Liver (tissue), 9 donors: ENCODE results near the gene EPHB6. TPM values are rescaled to one million over a fixed set of nuclear protein-coding genes. Genes with fewer than 3 reads are reported as not detected.

Experiments used
- DNase-seq: peaks from one replicate; pipeline ENCODE4 v3.0.0-alpha.2; 2017; ENCODE audit warnings: low spot score
- H3K27ac ChIP-seq, 2 donors: one replicate each; pipeline ENCODE4 v1.7.0; 2013; ENCODE audit warnings: inconsistent platforms in 2 of 2, low read length in 2 of 2, control low read depth in 1 of 2, low read depth in 1 of 2, mild to moderate bottlenecking in 1 of 2
- H3K27me3 ChIP-seq, 4 donors: one replicate each; pipeline versions ENCODE4 v1.6.1 to v1.7.0; 2013; ENCODE audit warnings: low read length in 3 of 4, inconsistent platforms in 1 of 4, mild to moderate bottlenecking in 1 of 4, moderate library complexity in 1 of 4; ENCODE audit not compliant: control insufficient read depth in 4 of 4, insufficient read depth in 4 of 4
- H3K36me3 ChIP-seq, 4 donors: one replicate each; pipeline versions ENCODE4 v1.6.1 to v1.7.0; 2013; ENCODE audit warnings: low read length in 3 of 4, mild to moderate bottlenecking in 3 of 4, low read depth in 1 of 4, moderate library complexity in 1 of 4; ENCODE audit not compliant: control insufficient read depth in 4 of 4, insufficient read depth in 3 of 4
- H3K4me1 ChIP-seq, 4 donors: one replicate each; pipeline versions ENCODE4 v1.6.1 to v1.7.0; 2013; ENCODE audit warnings: low read length in 3 of 4, mild to moderate bottlenecking in 3 of 4, moderate library complexity in 1 of 4; ENCODE audit not compliant: control insufficient read depth in 4 of 4, insufficient read depth in 4 of 4
- H3K4me3 ChIP-seq, 3 donors: one replicate each; pipeline versions ENCODE4 v1.6.1 to v1.7.0; 2013; ENCODE audit warnings: low read length in 3 of 3, control low read depth in 1 of 3, low read depth in 1 of 3, mild to moderate bottlenecking in 1 of 3
- H3K9ac ChIP-seq, 2 donors: one replicate each; pipeline ENCODE4 v1.7.0; 2013; ENCODE audit warnings: low read length in 2 of 2, mild to moderate bottlenecking in 2 of 2, moderate library complexity in 2 of 2, control low read depth in 1 of 2, low read depth in 1 of 2
- H3K9me3 ChIP-seq, 4 donors: one replicate each; pipeline versions ENCODE4 v1.6.1 to v1.7.0; 2013; ENCODE audit warnings: low read length in 3 of 4; ENCODE audit not compliant: control insufficient read depth in 4 of 4
- FOXA2 ChIP-seq: IDR thresholded peaks from 2 replicates; pipeline ENCODE4 v1.6.1; 2016; ENCODE audit warnings: antibody characterized with exemption
- HNF4A ChIP-seq, 2 donors: conservative IDR thresholded peaks; 2 replicates each; pipeline ENCODE4 v1.6.1; 2016; ENCODE audit warnings: antibody characterized with exemption in 2 of 2, mild to moderate bottlenecking in 2 of 2
- RAD21 ChIP-seq, 2 donors: IDR thresholded peaks; 2 replicates each; pipeline ENCODE4 v1.6.1; 2016; ENCODE audit warnings: antibody characterized with exemption in 2 of 2, mild to moderate bottlenecking in 2 of 2
- REST ChIP-seq: IDR thresholded peaks from 2 replicates; pipeline ENCODE4 v1.6.1; 2016; ENCODE audit warnings: antibody characterized with exemption, mild to moderate bottlenecking
- RXRA ChIP-seq, 2 donors: IDR thresholded peaks; 2 replicates each; pipeline ENCODE4 v1.6.1; 2017 to 2018; ENCODE audit warnings: antibody characterized with exemption in 2 of 2, mild to moderate bottlenecking in 1 of 2
- SP1 ChIP-seq: IDR thresholded peaks from 2 replicates; pipeline ENCODE4 v1.6.1; 2018; ENCODE audit warnings: antibody characterized with exemption, mild to moderate bottlenecking
- YY1 ChIP-seq: IDR thresholded peaks from 2 replicates; pipeline ENCODE4 v1.6.1; 2016; ENCODE audit warnings: antibody characterized with exemption, mild to moderate bottlenecking
- WGBS: extraction: QIAGEN DNeasy Blood & Tissue Kit; methylation state at CpG from one replicate; pipeline ENCODE4 v1.1.7; 2013; 5-methylcytosine and 5-hydroxymethylcytosine counted together
- polyA plus RNA-seq, 2 donors: library from polyadenylated mRNA; stranded (reverse) in 1 of 2; unstranded in 1 of 2; fragments of 200-250 nt in 1 of 2; fragments of >200 nt in 1 of 2; fragmentation: Nextera tagmentation in 1 of 2; extraction: Ambion mirVana in 1 of 2; gene quantifications; one replicate each; pipeline versions ENCODE4 v1.2.1 to v1.2.3, GENCODE V29; 2013 to 2015
- total RNA-seq, 2 donors: library from RNA; depleted of rRNA; stranded (reverse); fragments of >200 nt; gene quantifications; one replicate each; pipeline ENCODE4 v1.2.3, GENCODE V29; 2014
- donor health status: healthy.
- donor health status: healthy.
- donor health status: healthy.
- donor health status: healthy.
- donor health status: healthy.

The EPHB6 gene
- total and polyA plus RNA-seq, 4 donors, result 1.2 to 4.3 (median 2.0) TPM

GRCh38 chr7:142857625-142858024, 2.7 kb downstream of the EPHB6 start:
- Histone ChIP-seq H3K9me3 (no peaks in the 10 kb centered on the region), H3K9ac (no peak overlapping the region), H3K4me3 (no peak overlapping the region), H3K4me1 (peaks cover 2 to 24% (median 15%) of the 10 kb centered on the region in 4 donors), H3K27me3 (no peaks in the 10 kb centered on the region), H3K27ac (no peak overlapping the region), H3K36me3 (no peaks in the 10 kb centered on the region)
- DNase-seq, result no peak
- TF ChIP-seq REST (no peak), FOXA2 (no peak)
- WGBS, result 88% methylated on average over 5 of the region's 5 CpGs

GRCh38 chr7:142859411-142859810, 4.5 kb downstream of the EPHB6 start:
- Histone ChIP-seq H3K27me3 (no peaks in the 10 kb centered on the region), H3K27ac (no peak overlapping the region), H3K36me3 (peaks cover 0 to 2% (median 0%) of the 10 kb centered on the region in 4 donors), H3K4me3 (no peak overlapping the region), H3K4me1 (peaks cover 2 to 15% (median 11%) of the 10 kb centered on the region in 4 donors), H3K9me3 (no peaks in the 10 kb centered on the region), H3K9ac (no peak overlapping the region)
- TF ChIP-seq REST (no peak), RAD21 (IDR thresholded peaks at IDR 0.05) (no peak), RXRA (IDR thresholded peaks at IDR 0.05) (no peak)
- DNase-seq, result no peak

GRCh38 chr7:142859829-142860228, 5.0 kb downstream of the EPHB6 start:
- TF ChIP-seq SP1 (no peak), HNF4A (conservative IDR thresholded peaks at IDR 0.05) (no peak), YY1 (no peak)
- H3K9ac ChIP-seq, result no peak overlapping the region

More at GRCh38 chr7:142859829-142860228, 5.0 kb downstream of the EPHB6 start:
- H3K9me3 ChIP-seq, result no peaks in the 10 kb centered on the region
- H3K36me3 ChIP-seq, result peaks cover 0 to 2% (median 0%) of the 10 kb centered on the region in 4 donors
- peaks cover 2 to 15% (median 10%) of the 10 kb centered on the region in 4 donors for H3K4me1 ChIP-seq
- no peak for DNase-seq
- H3K27ac ChIP-seq, result no peak overlapping the region
- no peak overlapping the region for H3K4me3 ChIP-seq
- no peaks in the 10 kb centered on the region for H3K27me3 ChIP-seq
- 64% methylated on average over 5 of the region's 5 CpGs for WGBS
